GM06990 (cell line): ENCODE data around the gene MED1.
"Not testable (repeated sequence)": the region's sequence is repeated elsewhere in the genome, so short reads cannot be mapped to it uniquely, and the experiment has no call there.

Experiments
- DNase-seq: peaks from one replicate; pipeline ENCODE4 v3.0.0-alpha.2; 2011; ENCODE audit not compliant: insufficient read length; ENCODE audit errors: extremely low read depth
- H3K27me3 ChIP-seq: replicated peaks from 2 replicates; pipeline ENCODE4 v1.6.0; 2011; ENCODE audit warnings: low read length; ENCODE audit not compliant: control insufficient read depth, insufficient read depth
- H3K36me3 ChIP-seq: 2 replicates; pipeline ENCODE4 v1.5.1; 2011; ENCODE audit warnings: low read length; ENCODE audit not compliant: control insufficient read depth, insufficient read depth
- H3K4me3 ChIP-seq: replicated peaks from 2 replicates; pipeline ENCODE4 v1.5.1; 2011; ENCODE audit warnings: low read depth, mild to moderate bottlenecking, control low read depth, low read length
- TF ChIP-seq, protein P1 (sequence below): IDR thresholded peaks from 2 replicates; pipeline ENCODE4 v1.5.1; 2011; ENCODE audit warnings: low read length, control low read depth, mild to moderate bottlenecking, inconsistent platforms; ENCODE audit not compliant: insufficient read depth, poor library complexity, severe bottlenecking

MED1 gene

DNA sequence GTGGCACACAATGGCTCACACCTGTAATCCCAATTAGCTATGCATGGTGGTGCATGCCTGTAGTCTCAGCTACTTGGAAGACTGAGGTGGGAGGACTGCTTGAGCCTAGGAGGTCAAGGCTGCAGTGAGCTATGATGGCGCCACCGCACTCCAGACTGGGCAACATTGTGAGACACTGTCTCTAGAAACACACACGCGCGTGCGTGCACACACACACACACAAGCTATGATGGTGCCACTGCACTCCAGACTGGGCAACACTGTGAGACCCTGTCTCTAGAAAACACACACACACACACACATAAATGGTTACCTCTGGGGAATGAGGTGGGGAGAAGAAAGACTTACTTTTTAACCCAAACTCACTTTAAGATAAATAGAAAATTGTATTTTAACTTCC lies 66.0 kb downstream of the MED1 start:
- Histone ChIP-seq H3K4me3 (no peak overlapping the region), H3K27me3 (no peaks in the 10 kb centered on the region), H3K36me3 (no peaks in the 10 kb centered on the region)
- DNase-seq = no peak
- TF ChIP-seq, protein P1, sequence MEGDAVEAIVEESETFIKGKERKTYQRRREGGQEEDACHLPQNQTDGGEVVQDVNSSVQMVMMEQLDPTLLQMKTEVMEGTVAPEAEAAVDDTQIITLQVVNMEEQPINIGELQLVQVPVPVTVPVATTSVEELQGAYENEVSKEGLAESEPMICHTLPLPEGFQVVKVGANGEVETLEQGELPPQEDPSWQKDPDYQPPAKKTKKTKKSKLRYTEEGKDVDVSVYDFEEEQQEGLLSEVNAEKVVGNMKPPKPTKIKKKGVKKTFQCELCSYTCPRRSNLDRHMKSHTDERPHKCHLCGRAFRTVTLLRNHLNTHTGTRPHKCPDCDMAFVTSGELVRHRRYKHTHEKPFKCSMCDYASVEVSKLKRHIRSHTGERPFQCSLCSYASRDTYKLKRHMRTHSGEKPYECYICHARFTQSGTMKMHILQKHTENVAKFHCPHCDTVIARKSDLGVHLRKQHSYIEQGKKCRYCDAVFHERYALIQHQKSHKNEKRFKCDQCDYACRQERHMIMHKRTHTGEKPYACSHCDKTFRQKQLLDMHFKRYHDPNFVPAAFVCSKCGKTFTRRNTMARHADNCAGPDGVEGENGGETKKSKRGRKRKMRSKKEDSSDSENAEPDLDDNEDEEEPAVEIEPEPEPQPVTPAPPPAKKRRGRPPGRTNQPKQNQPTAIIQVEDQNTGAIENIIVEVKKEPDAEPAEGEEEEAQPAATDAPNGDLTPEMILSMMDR = no peak

- Histone ChIP-seq H3K4me3 (no peak overlapping the region), H3K27me3 (no peaks in the 10 kb centered on the region), H3K36me3 (no peaks in the 10 kb centered on the region)
- TF ChIP-seq, protein P1 = no peak
- DNase-seq = no peak
Observed at GRCh38 chr17:39380144-39380543, 70.9 kb downstream of the MED1 start.

- Histone ChIP-seq H3K27me3 (no peaks in the 10 kb centered on the region), H3K4me3 (no peak overlapping the region), H3K36me3 (no peaks in the 10 kb centered on the region)
- TF ChIP-seq, protein P1 = no peak
- peak; percentile 50 for DNase-seq
Observed at GRCh38 chr17:39376434-39376833, 74.6 kb downstream of the MED1 start.

DNA sequence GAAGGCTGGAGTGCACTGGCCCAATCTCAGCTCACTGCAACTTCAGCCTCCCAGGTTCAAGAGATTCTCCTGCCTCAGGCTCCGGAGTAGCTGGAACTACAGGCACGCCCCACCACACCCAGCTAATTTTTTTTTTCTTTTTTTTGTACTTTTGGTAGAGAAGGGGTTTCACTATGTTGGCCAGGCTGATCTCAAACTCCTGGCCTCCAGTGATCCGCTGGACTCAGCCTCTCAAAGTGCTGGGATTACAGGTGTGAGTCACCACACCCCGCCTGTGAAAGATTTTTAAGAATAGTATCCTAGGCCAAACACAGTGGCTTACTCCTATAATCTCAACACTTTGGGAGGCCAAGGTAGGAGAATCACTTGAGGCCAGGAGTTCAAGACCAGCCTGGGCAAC lies 83.3 kb downstream of the MED1 start:
- not testable (repeated sequence) for DNase-seq, H3K36me3 ChIP-seq, H3K4me3 ChIP-seq, H3K27me3 ChIP-seq

GRCh38 chr17:39365872-39366271 lies 85.2 kb downstream of the MED1 start:
- H3K27me3 ChIP-seq = no peaks in the 10 kb centered on the region
- no peak for DNase-seq
- H3K4me3 ChIP-seq = no peak overlapping the region
- no peaks in the 10 kb centered on the region for H3K36me3 ChIP-seq
- TF ChIP-seq, protein P1 = no peak

GRCh38 chr17:39365242-39365641 lies 85.8 kb downstream of the MED1 start:
- DNase-seq = no peak
- no peaks in the 10 kb centered on the region for H3K36me3 ChIP-seq
- TF ChIP-seq, protein P1 = no peak
- H3K4me3 ChIP-seq = no peak overlapping the region
- no peaks in the 10 kb centered on the region for H3K27me3 ChIP-seq
